IPS-15b (cell line): Measurements from ENCODE around the gene RNF217.

Experiments used
- H3K27me3 ChIP-seq: one replicate; pipeline ENCODE4 v1.6.1; 2013; ENCODE audit warnings: low read length; ENCODE audit not compliant: control insufficient read depth, insufficient read depth
- H3K36me3 ChIP-seq: one replicate; pipeline ENCODE4 v1.6.1; 2013; ENCODE audit warnings: low read length; ENCODE audit not compliant: control insufficient read depth, insufficient read depth
- H3K4me1 ChIP-seq: one replicate; pipeline ENCODE4 v1.6.1; 2013; ENCODE audit warnings: mild to moderate bottlenecking, low read length; ENCODE audit not compliant: control insufficient read depth, insufficient read depth
- H3K4me3 ChIP-seq: one replicate; pipeline ENCODE4 v1.5.1; 2013; ENCODE audit warnings: low read depth, low read length
- H3K9ac ChIP-seq: one replicate; pipeline ENCODE4 v1.6.1; 2013; ENCODE audit warnings: low read depth, mild to moderate bottlenecking, low read length
- H3K9me3 ChIP-seq: one replicate; pipeline ENCODE4 v1.6.1; 2013; ENCODE audit warnings: mild to moderate bottlenecking, low read length; ENCODE audit not compliant: control insufficient read depth, insufficient read depth

RNF217 gene

DNA sequence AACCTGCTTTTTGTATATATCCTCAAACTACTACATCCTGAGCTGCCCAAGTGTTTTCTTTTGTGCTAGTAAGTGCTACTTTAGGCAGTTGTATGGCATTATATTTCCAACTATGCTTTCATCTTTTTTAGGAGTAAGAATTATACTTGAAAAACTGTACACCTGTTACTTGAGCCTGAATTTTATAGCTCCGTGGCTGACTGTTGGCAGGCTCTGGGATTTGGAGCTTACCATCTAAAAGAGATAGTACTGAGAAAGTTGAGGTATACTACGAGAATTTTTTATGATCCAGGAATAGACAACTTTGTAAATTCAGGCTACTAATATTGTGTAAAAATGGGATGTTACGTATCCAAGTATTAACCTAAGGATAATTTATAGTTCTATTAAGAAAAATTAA, 32.4 kb downstream of the RNF217 start:
- Histone ChIP-seq H3K36me3 (no peaks in the 10 kb centered on the region), H3K9ac (no peak overlapping the region), H3K4me1 (no peaks in the 10 kb centered on the region), H3K27me3 (no peaks in the 10 kb centered on the region), H3K9me3 (no peaks in the 10 kb centered on the region), H3K4me3 (no peak overlapping the region)

DNA sequence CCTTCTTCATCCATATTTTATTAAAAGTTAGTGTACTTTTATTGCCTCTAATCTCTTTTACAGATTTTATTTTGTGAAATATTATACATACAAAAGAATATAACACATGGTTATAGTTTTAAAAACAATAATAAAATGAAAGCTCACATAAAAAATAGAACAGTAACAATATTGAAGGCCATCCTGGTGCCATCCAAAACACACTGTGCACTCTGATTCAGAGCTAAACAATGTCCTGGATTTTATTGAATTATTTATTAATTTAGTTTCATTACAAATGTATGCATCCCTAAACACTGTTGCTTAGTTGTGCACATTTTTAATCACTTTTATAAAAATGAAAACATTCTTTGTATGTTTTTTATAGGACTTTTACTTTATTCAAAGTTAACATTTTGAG, 32.9 kb downstream of the RNF217 start:
- no peaks in the 10 kb centered on the region for H3K4me1 ChIP-seq
- no peak overlapping the region for H3K4me3 ChIP-seq
- H3K9ac ChIP-seq = no peak overlapping the region
- H3K36me3 ChIP-seq = no peaks in the 10 kb centered on the region
- no peaks in the 10 kb centered on the region for H3K9me3 ChIP-seq
- no peaks in the 10 kb centered on the region for H3K27me3 ChIP-seq

- H3K36me3 ChIP-seq = no peaks in the 10 kb centered on the region
- no peaks in the 10 kb centered on the region for H3K4me1 ChIP-seq
Measured at GRCh38 chr6:124995645-124996325, 33.5 kb downstream of the RNF217 start.

DNA sequence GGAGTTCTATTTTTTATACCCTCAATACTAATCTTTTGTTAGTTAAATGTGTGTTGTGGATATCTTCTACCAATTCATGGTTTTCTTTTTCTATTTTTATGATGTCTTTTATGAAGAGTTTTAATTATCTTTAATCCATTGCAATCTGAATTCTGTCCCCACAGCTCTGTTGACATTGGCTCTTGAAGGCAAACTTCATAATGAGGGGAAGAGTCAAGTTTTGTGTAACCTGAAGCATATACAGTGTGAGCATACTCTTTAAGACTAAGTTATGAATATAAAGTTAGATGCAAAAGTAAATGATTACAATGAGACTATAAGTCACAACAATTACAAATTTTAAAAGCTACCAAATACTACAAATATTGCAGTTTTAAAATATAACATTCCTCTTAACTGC, 34.2 kb downstream of the RNF217 start:
- H3K9ac ChIP-seq = no peak overlapping the region
- no peaks in the 10 kb centered on the region for H3K27me3 ChIP-seq
- H3K4me1 ChIP-seq = no peaks in the 10 kb centered on the region
- no peak overlapping the region for H3K4me3 ChIP-seq
- no peaks in the 10 kb centered on the region for H3K9me3 ChIP-seq
- H3K36me3 ChIP-seq = no peaks in the 10 kb centered on the region

More at GRCh38 chr6:124995645-124996325, 33.5 kb downstream of the RNF217 start:
- no peak overlapping the region for H3K4me3 ChIP-seq
- no peak overlapping the region for H3K9ac ChIP-seq
- H3K9me3 ChIP-seq = no peaks in the 10 kb centered on the region
- H3K27me3 ChIP-seq = no peaks in the 10 kb centered on the region

- Histone ChIP-seq H3K9ac (no peak overlapping the region), H3K4me1 (peaks cover 3% of the 10 kb centered on the region), H3K27me3 (no peaks in the 10 kb centered on the region), H3K36me3 (no peaks in the 10 kb centered on the region), H3K9me3 (no peaks in the 10 kb centered on the region), H3K4me3 (no peak overlapping the region)
Measured at GRCh38 chr6:124997196-124997875, 35.1 kb downstream of the RNF217 start.

- Histone ChIP-seq H3K9me3 (no peaks in the 10 kb centered on the region), H3K4me1 (peaks cover 4% of the 10 kb centered on the region), H3K9ac (no peak overlapping the region), H3K36me3 (no peaks in the 10 kb centered on the region), H3K27me3 (no peaks in the 10 kb centered on the region), H3K4me3 (no peak overlapping the region)
Measured at GRCh38 chr6:124999105-124999764, 37.0 kb downstream of the RNF217 start.

GRCh38 chr6:125001684-125002405, 39.6 kb downstream of the RNF217 start:
- H3K9ac ChIP-seq = no peak overlapping the region
- H3K4me3 ChIP-seq = no peak overlapping the region
- H3K27me3 ChIP-seq = no peaks in the 10 kb centered on the region
- no peaks in the 10 kb centered on the region for H3K9me3 ChIP-seq
- H3K36me3 ChIP-seq = no peaks in the 10 kb centered on the region
- H3K4me1 ChIP-seq = peaks cover 4% of the 10 kb centered on the region

DNA sequence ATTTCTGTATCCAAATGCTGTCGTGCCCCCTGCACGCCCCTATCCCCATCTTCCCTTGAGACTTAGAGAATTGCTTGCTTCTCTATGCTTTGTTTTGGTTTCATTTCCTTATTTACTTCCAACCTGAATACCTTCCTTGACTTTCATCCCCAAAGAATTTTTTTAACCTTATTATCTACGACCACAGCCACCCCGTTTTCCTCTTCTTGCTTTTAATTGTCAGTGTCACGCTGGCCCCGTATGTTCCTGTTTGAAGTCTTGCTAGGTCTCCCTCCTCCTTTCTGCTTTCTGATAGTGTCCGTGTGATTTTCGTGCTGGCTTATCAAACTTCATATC, 40.1 kb downstream of the RNF217 start:
- H3K4me1 ChIP-seq = peaks cover 4% of the 10 kb centered on the region
- no peak overlapping the region for H3K9ac ChIP-seq
- H3K27me3 ChIP-seq = no peaks in the 10 kb centered on the region
- no peaks in the 10 kb centered on the region for H3K9me3 ChIP-seq
- H3K36me3 ChIP-seq = no peaks in the 10 kb centered on the region
- no peak overlapping the region for H3K4me3 ChIP-seq

GRCh38 chr6:125003070-125003469, 40.8 kb downstream of the RNF217 start:
- H3K36me3 ChIP-seq = no peaks in the 10 kb centered on the region
- H3K4me3 ChIP-seq = no peak overlapping the region
- H3K9ac ChIP-seq = no peak overlapping the region
- H3K27me3 ChIP-seq = no peaks in the 10 kb centered on the region
- H3K9me3 ChIP-seq = no peaks in the 10 kb centered on the region
- peaks cover 4% of the 10 kb centered on the region for H3K4me1 ChIP-seq

- Histone ChIP-seq H3K27me3 (no peaks in the 10 kb centered on the region), H3K36me3 (no peaks in the 10 kb centered on the region), H3K4me3 (no peak overlapping the region), H3K9me3 (no peaks in the 10 kb centered on the region), H3K4me1 (peaks cover 4% of the 10 kb centered on the region), H3K9ac (no peak overlapping the region)
Measured at GRCh38 chr6:125004198-125004597, 42.0 kb downstream of the RNF217 start.

GRCh38 chr6:125004797-125005595, 42.8 kb downstream of the RNF217 start:
- Histone ChIP-seq H3K9me3 (no peaks in the 10 kb centered on the region), H3K4me3 (no peak overlapping the region), H3K27me3 (no peaks in the 10 kb centered on the region), H3K9ac (no peak overlapping the region), H3K36me3 (no peaks in the 10 kb centered on the region), H3K4me1 (peaks cover 4% of the 10 kb centered on the region)
